Trophoblast cell (in vitro differentiated cells and primary cell): Measurements from ENCODE around the gene CD300H.

Experiments
- DNase-seq, 2 donors: peaks; one replicate each; pipeline ENCODE4 v3.0.0-alpha.2; 2016
- H2AFZ ChIP-seq: 2 replicates; pipeline ENCODE4 v1.6.1; 2013; ENCODE audit warnings: low read length, moderate library complexity, mild to moderate bottlenecking; ENCODE audit not compliant: insufficient read depth, poor library complexity
- H2AK5ac ChIP-seq: 2 replicates; pipeline ENCODE4 v1.6.1; 2013; ENCODE audit warnings: mild to moderate bottlenecking, low read length
- H2BK120ac ChIP-seq: 2 replicates; pipeline ENCODE4 v1.6.1; 2013; ENCODE audit warnings: low read length, mild to moderate bottlenecking, moderate library complexity; ENCODE audit not compliant: insufficient read depth, poor library complexity
- H2BK12ac ChIP-seq: 2 replicates; pipeline ENCODE4 v1.6.1; 2013; ENCODE audit warnings: mild to moderate bottlenecking, low read length, moderate library complexity
- H2BK5ac ChIP-seq: 2 replicates; pipeline ENCODE4 v1.6.1; 2013; ENCODE audit warnings: low read length, low read depth, moderate library complexity, mild to moderate bottlenecking; ENCODE audit not compliant: poor library complexity
- H3K14ac ChIP-seq: 2 replicates; pipeline ENCODE4 v1.6.1; 2013; ENCODE audit warnings: mild to moderate bottlenecking, low read length
- H3K18ac ChIP-seq: 2 replicates; pipeline ENCODE4 v1.6.1; 2013; ENCODE audit warnings: mild to moderate bottlenecking, low read length
- H3K23ac ChIP-seq: 2 replicates; pipeline ENCODE4 v1.6.1; 2013; ENCODE audit warnings: low read length
- H3K27ac ChIP-seq: 2 replicates; pipeline ENCODE4 v1.5.1; 2013; ENCODE audit warnings: low read depth, mild to moderate bottlenecking, inconsistent platforms, low read length, moderate library complexity
- H3K27me3 ChIP-seq: 2 replicates; pipeline ENCODE4 v1.6.1; 2013; ENCODE audit warnings: inconsistent platforms, mild to moderate bottlenecking, low read length, moderate library complexity; ENCODE audit not compliant: insufficient read depth
- H3K36me3 ChIP-seq, 2 experiments: 1 replicate in 1 of 2; 2 replicates in 1 of 2; pipeline ENCODE4 v1.6.1; 2013; ENCODE audit warnings: low read length in 2 of 2, mild to moderate bottlenecking in 2 of 2, moderate library complexity in 1 of 2; ENCODE audit not compliant: insufficient read depth in 2 of 2, control insufficient read depth in 1 of 2
- H3K4ac ChIP-seq: 2 replicates; pipeline ENCODE4 v1.6.1; 2013; ENCODE audit warnings: low read depth, mild to moderate bottlenecking, low read length, moderate library complexity
- H3K4me1 ChIP-seq, 2 experiments: 1 replicate in 1 of 2; 2 replicates in 1 of 2; pipeline ENCODE4 v1.6.1; 2013; ENCODE audit warnings: low read length in 2 of 2, mild to moderate bottlenecking in 2 of 2, moderate library complexity in 1 of 2; ENCODE audit not compliant: insufficient read depth in 2 of 2, control insufficient read depth in 1 of 2
- H3K4me2 ChIP-seq: 2 replicates; pipeline ENCODE4 v1.6.1; 2013; ENCODE audit warnings: inconsistent platforms, mild to moderate bottlenecking, low read length, moderate library complexity
- H3K4me3 ChIP-seq: 2 replicates; pipeline ENCODE4 v1.5.1; 2013; ENCODE audit warnings: mild to moderate bottlenecking, low read depth, low read length, inconsistent platforms
- H3K79me1 ChIP-seq: one replicate; pipeline ENCODE4 v1.6.1; 2013; ENCODE audit warnings: low read length
- H3K79me2 ChIP-seq: 2 replicates; pipeline ENCODE4 v1.6.1; 2013; ENCODE audit warnings: low read length, mild to moderate bottlenecking; ENCODE audit not compliant: control insufficient read depth, insufficient read depth, poor library complexity
- H3K9ac ChIP-seq: 2 replicates; pipeline ENCODE4 v1.6.1; 2013; ENCODE audit warnings: mild to moderate bottlenecking, low read length
- H3K9me3 ChIP-seq: 2 replicates; pipeline ENCODE4 v1.6.1; 2013; ENCODE audit warnings: low read depth, mild to moderate bottlenecking, control low read depth, inconsistent platforms, low read length; ENCODE audit not compliant: insufficient read depth
- H4K12ac ChIP-seq: 2 replicates; pipeline ENCODE4 v1.6.1; 2013; ENCODE audit warnings: low read depth, mild to moderate bottlenecking, low read length, moderate library complexity
- H4K8ac ChIP-seq: 2 replicates; pipeline ENCODE4 v1.6.1; 2013; ENCODE audit warnings: low read depth, mild to moderate bottlenecking, low read length, moderate library complexity
- H4K91ac ChIP-seq: one replicate; pipeline ENCODE4 v1.6.1; 2013; ENCODE audit warnings: low read depth, mild to moderate bottlenecking, low read length, moderate library complexity
- WGBS: extraction: QIAGEN DNeasy Blood & Tissue Kit; methylation state at CpG from one replicate; pipeline ENCODE4 v1.1.7; 2013; ENCODE audit warnings: missing lambda C conversion rate; ENCODE audit not compliant: insufficient read length, insufficient coverage; ENCODE audit errors: extremely low coverage; 5-methylcytosine and 5-hydroxymethylcytosine counted together

CD300H gene

GRCh38 chr17:74515941-74516340, 51.4 kb downstream of the CD300H start:
- no peak overlapping the region for H3K4me2 ChIP-seq
- no peak overlapping the region for H3K9ac ChIP-seq
- H3K23ac ChIP-seq = no peak overlapping the region
- H2AFZ ChIP-seq = no peak overlapping the region
- no peak overlapping the region for H3K18ac ChIP-seq
- H3K4ac ChIP-seq = no peak overlapping the region
- no peak overlapping the region for H3K4me3 ChIP-seq
- H3K79me2 ChIP-seq = no peaks in the 10 kb centered on the region
- H3K36me3 ChIP-seq = no peaks in the 10 kb centered on the region
- no peak overlapping the region for H2BK5ac ChIP-seq
- no peak overlapping the region for H3K27ac ChIP-seq
- no peaks in the 10 kb centered on the region for H3K79me1 ChIP-seq
- no peak overlapping the region for H4K91ac ChIP-seq
- H3K4me1 ChIP-seq = no peaks in the 10 kb centered on the region
- no peak overlapping the region for H3K14ac ChIP-seq
- no peak overlapping the region for H4K12ac ChIP-seq
- H2BK12ac ChIP-seq = no peak overlapping the region
- H2AK5ac ChIP-seq = no peak overlapping the region
- H3K9me3 ChIP-seq = peaks cover 20% of the 10 kb centered on the region
- H4K8ac ChIP-seq = no peak overlapping the region
- DNase-seq = no peak
- no peak overlapping the region for H2BK120ac ChIP-seq
- no peaks in the 10 kb centered on the region for H3K27me3 ChIP-seq
- WGBS = no CpG with 5 or more reads among the region's 4 CpGs

GRCh38 chr17:74514632-74515334, 52.5 kb downstream of the CD300H start:
- Histone ChIP-seq H3K36me3 (no peaks in the 10 kb centered on the region), H3K4ac (no peak overlapping the region), H2BK12ac (no peak overlapping the region), H3K9me3 (peaks cover 17% of the 10 kb centered on the region), H3K9ac (no peak overlapping the region), H2AK5ac (no peak overlapping the region), H3K18ac (no peak overlapping the region), H4K12ac (no peak overlapping the region), H4K91ac (no peak overlapping the region), H3K79me2 (no peaks in the 10 kb centered on the region), H3K27ac (no peak overlapping the region), H3K4me3 (peak overlapping the region; percentile 32), H3K27me3 (no peaks in the 10 kb centered on the region), H3K14ac (no peak overlapping the region), H2BK120ac (no peak overlapping the region), H4K8ac (no peak overlapping the region), H3K4me2 (no peak overlapping the region), H3K4me1 (no peaks in the 10 kb centered on the region), H3K79me1 (no peaks in the 10 kb centered on the region), H2BK5ac (no peak overlapping the region), H2AFZ (no peak overlapping the region), H3K23ac (no peak overlapping the region)
- DNase-seq = no peak
- WGBS = no CpG with 5 or more reads among the region's 10 CpGs

- no peak overlapping the region for H3K4me3 ChIP-seq
- no peak overlapping the region for H3K9ac ChIP-seq
- no peak overlapping the region for H4K8ac ChIP-seq
- H2BK12ac ChIP-seq = no peak overlapping the region
- H3K18ac ChIP-seq = no peak overlapping the region
- no peak overlapping the region for H2AK5ac ChIP-seq
- no peaks in the 10 kb centered on the region for H3K36me3 ChIP-seq
- H2AFZ ChIP-seq = no peak overlapping the region
- H4K12ac ChIP-seq = no peak overlapping the region
- H4K91ac ChIP-seq = no peak overlapping the region
- H3K4me2 ChIP-seq = no peak overlapping the region
- H3K9me3 ChIP-seq = peaks cover 17% of the 10 kb centered on the region
- peak; percentile 49 to 59 for DNase-seq
- H3K4ac ChIP-seq = no peak overlapping the region
- WGBS = no CpG with 5 or more reads among the region's 3 CpGs
- no peak overlapping the region for H2BK120ac ChIP-seq
- H3K79me1 ChIP-seq = no peaks in the 10 kb centered on the region
- no peaks in the 10 kb centered on the region for H3K79me2 ChIP-seq
- H3K14ac ChIP-seq = no peak overlapping the region
- H3K4me1 ChIP-seq = no peaks in the 10 kb centered on the region
- H3K23ac ChIP-seq = no peak overlapping the region
- no peak overlapping the region for H3K27ac ChIP-seq
- H2BK5ac ChIP-seq = no peak overlapping the region
- no peaks in the 10 kb centered on the region for H3K27me3 ChIP-seq
Observed at GRCh38 chr17:74513987-74514631, 53.2 kb downstream of the CD300H start.

DNA sequence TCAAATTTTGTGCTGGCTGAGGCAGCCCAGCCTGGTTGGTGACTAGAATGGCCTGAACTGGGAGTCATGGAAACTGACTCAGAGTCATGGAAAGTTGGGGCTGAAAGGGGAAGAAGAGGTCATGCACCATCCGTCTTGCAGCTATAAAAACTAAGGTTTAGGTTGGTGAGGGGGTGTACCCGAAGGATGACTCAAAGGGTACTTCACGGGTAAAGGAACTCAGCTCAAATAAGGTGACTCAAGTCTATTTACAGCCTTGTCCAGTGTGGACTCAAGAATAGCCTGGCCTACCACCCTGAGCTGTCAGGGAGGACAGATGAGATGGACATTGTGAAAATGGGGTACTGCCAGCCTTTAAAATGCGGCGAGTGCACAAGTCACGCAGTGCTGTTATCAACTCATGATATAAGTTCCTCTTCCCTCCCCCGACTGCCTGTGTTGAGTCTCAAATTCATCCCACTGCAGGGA, 54.7 kb downstream of the CD300H start:
- Histone ChIP-seq H3K79me1 (no peaks in the 10 kb centered on the region), H3K4me2 (no peak overlapping the region)

More for the DNA sequence above, 54.7 kb downstream of the CD300H start:
- H4K12ac ChIP-seq = no peak overlapping the region
- no peak overlapping the region for H2BK120ac ChIP-seq
- H3K9ac ChIP-seq = no peak overlapping the region
- no peaks in the 10 kb centered on the region for H3K79me2 ChIP-seq
- no peak overlapping the region for H3K27ac ChIP-seq
- no CpG with 5 or more reads among the region's 7 CpGs for WGBS
- H3K27me3 ChIP-seq = no peaks in the 10 kb centered on the region
- H2AFZ ChIP-seq = no peak overlapping the region
- H4K91ac ChIP-seq = no peak overlapping the region
- no peak overlapping the region for H3K23ac ChIP-seq
- no peak overlapping the region for H3K4me3 ChIP-seq
- peak; percentile 33 to 49 for DNase-seq
- peaks cover 15% of the 10 kb centered on the region for H3K9me3 ChIP-seq
- no peak overlapping the region for H4K8ac ChIP-seq
- no peak overlapping the region for H3K18ac ChIP-seq
- H3K4me1 ChIP-seq = no peaks in the 10 kb centered on the region
- no peak overlapping the region for H2BK5ac ChIP-seq
- no peak overlapping the region for H2BK12ac ChIP-seq
- H3K14ac ChIP-seq = no peak overlapping the region
- no peaks in the 10 kb centered on the region for H3K36me3 ChIP-seq
- H2AK5ac ChIP-seq = no peak overlapping the region
- H3K4ac ChIP-seq = no peak overlapping the region
